A549 (cell line): ENCODE measurements around the gene HOXA5. TPM values are rescaled to one million over a fixed set of nuclear protein-coding genes. Genes with fewer than 3 reads are reported as not detected.

Experiments used
- ATAC-seq, 2 experiments: fragments of 200-7000 bp in 1 of 2; fragments of >200 bp in 1 of 2; cut with Nextera tagmentation in 1 of 2; cut with Tn5 transposase in 1 of 2; 3 replicates each; pipeline versions ENCODE4 v1.8.0 to v1.9.1; 2018 to 2020; ENCODE audit warnings: mild to moderate bottlenecking in 1 of 2, moderate library complexity in 1 of 2
- CTCF ChIA-PET: fragments of 300-600 bp; sonication (Branson Sonifier 250); formaldehyde crosslinking; extraction: SDS; loops from one replicate; lab custom pipeline; 2021; ENCODE audit warnings: antibody characterized with exemption, inconsistent platforms; lab: Yijun Ruan, JAX
- POLR2A ChIA-PET: fragments of 350-600 bp; formaldehyde crosslinking; extraction: SDS; loops from one replicate; lab custom pipeline; 2021; ENCODE audit warnings: antibody characterized with exemption, inconsistent platforms; lab: Yijun Ruan, JAX
- DNase-seq, 2 experiments: peaks; one replicate each; pipeline versions ENCODE4 v3.0.0 to v3.0.0-alpha.2; 2011 to 2016; ENCODE audit warnings: low read depth in 1 of 2, low spot score in 1 of 2
- FAIRE-seq: peaks from 2 replicates; lab custom pipeline; 2011; peaks lifted over from hg19 to GRCh38; lab: Jason Lieb, UNC
- H3K27ac ChIP-seq, 2 experiments: fragments of >200 bp; sonication (Bioruptor Twin); formaldehyde crosslinking; 3 replicates each; pipeline ENCODE4 v1.5.1; 2016 to 2017
- H3K4me1 ChIP-seq: fragments of >200 bp; sonication (Bioruptor Twin); formaldehyde crosslinking; 3 replicates; pipeline ENCODE4 v1.6.1; 2016
- H3K4me2 ChIP-seq: fragments of >200 bp; sonication (Bioruptor Twin); formaldehyde crosslinking; 3 replicates; pipeline ENCODE4 v1.6.1; 2016
- H3K4me3 ChIP-seq: fragments of >200 bp; sonication (Bioruptor Twin); formaldehyde crosslinking; 3 replicates; pipeline ENCODE4 v1.5.1; 2016
- H3K9me3 ChIP-seq: fragments of >200 bp; sonication (Bioruptor Twin); formaldehyde crosslinking; 3 replicates; pipeline ENCODE4 v1.6.1; 2016
- ATOH8 ChIP-seq: fragments of 250-450 bp; sonication (Bioruptor Pico); IDR thresholded peaks from 2 replicates; pipeline ENCODE4 v1.5.0; 2020; ENCODE audit warnings: low read depth, mild to moderate bottlenecking, moderate library complexity
- BCL3 ChIP-seq: fragments of >200 bp; sonication (Bioruptor Twin); formaldehyde crosslinking; IDR thresholded peaks from 3 replicates; pipeline ENCODE4 v1.6.1; 2016
- CEBPB ChIP-seq, 2 experiments: fragments of >200 bp in 1 of 2; sonication (Bioruptor Twin) in 1 of 2; formaldehyde crosslinking in 1 of 2; IDR thresholded peaks; 2 replicates each; pipeline ENCODE4 v1.6.1; 2012 to 2016
- CHD2 ChIP-seq: fragments of 150-350 bp; IDR thresholded peaks from 2 replicates; pipeline ENCODE4 v1.6.1; 2014; ENCODE audit warnings: low read length; ENCODE audit not compliant: partially characterized antibody
- CHD4 ChIP-seq: fragments of 200-600 bp; sonication (generic); IDR thresholded peaks from 2 replicates; pipeline ENCODE4 v1.6.1; 2016; ENCODE audit warnings: antibody characterized with exemption, mild to moderate bottlenecking, borderline replicate concordance
- EHMT2 ChIP-seq: fragments of 200-600 bp; sonication (generic); IDR thresholded peaks from 2 replicates; pipeline ENCODE4 v1.6.1; 2016; ENCODE audit warnings: antibody characterized with exemption, low read depth, mild to moderate bottlenecking, moderate library complexity
- EP300 ChIP-seq, 2 experiments: fragments of >200 bp; sonication (Bioruptor Twin); formaldehyde crosslinking; IDR thresholded peaks; 2 replicates in 1 of 2; 3 replicates in 1 of 2; pipeline ENCODE4 v1.6.1; 2016 to 2017
- HMGXB4 ChIP-seq: fragments of 250-450 bp; sonication (Bioruptor Pico); IDR thresholded peaks from 2 replicates; pipeline ENCODE4 v1.5.0; 2021; ENCODE audit warnings: mild to moderate bottlenecking, moderate library complexity, borderline replicate concordance
- HOXB13 ChIP-seq: fragments of 250-450 bp; sonication (Bioruptor Pico); IDR thresholded peaks from 2 replicates; pipeline ENCODE4 v1.5.0; 2020; ENCODE audit warnings: low read depth, mild to moderate bottlenecking, moderate library complexity
- HOXB5 ChIP-seq: fragments of 250-450 bp; sonication (Bioruptor Pico); IDR thresholded peaks from 2 replicates; pipeline ENCODE4 v1.5.0; 2020; ENCODE audit warnings: mild to moderate bottlenecking, moderate library complexity
- KDM5A ChIP-seq: fragments of 200-600 bp; sonication (generic); IDR thresholded peaks from 2 replicates; pipeline ENCODE4 v1.6.1; 2016; ENCODE audit warnings: antibody characterized with exemption, mild to moderate bottlenecking
- MAFK ChIP-seq: fragments of 450-650 bp; IDR thresholded peaks from 2 replicates; pipeline ENCODE4 v1.6.1; 2014; ENCODE audit not compliant: partially characterized antibody
- MYC ChIP-seq: IDR thresholded peaks from 2 replicates; pipeline ENCODE4 v1.6.1; 2012; ENCODE audit warnings: mild to moderate bottlenecking, inconsistent platforms, low read length, improper control_type of control experiment, borderline replicate concordance
- NFE2L2 ChIP-seq: fragments of 150-350 bp; conservative IDR thresholded peaks from 2 replicates; pipeline ENCODE4 v1.6.1; 2014; ENCODE audit warnings: low read length
- POLR2A ChIP-seq: IDR thresholded peaks from 2 replicates; pipeline ENCODE4 v1.6.1; 2012; ENCODE audit warnings: mild to moderate bottlenecking, low read length
- RNF2 ChIP-seq: fragments of 200-600 bp; sonication (generic); IDR thresholded peaks from 2 replicates; pipeline ENCODE4 v1.6.1; 2016; ENCODE audit warnings: low read depth, mild to moderate bottlenecking, antibody characterized with exemption, moderate library complexity, borderline replicate concordance
- SMC3 ChIP-seq: fragments of >200 bp; sonication (Bioruptor Twin); formaldehyde crosslinking; IDR thresholded peaks from 3 replicates; pipeline ENCODE4 v1.6.1; 2018; ENCODE audit warnings: inconsistent platforms
- TFCP2L1 ChIP-seq: fragments of 250-450 bp; sonication (Bioruptor Pico); IDR thresholded peaks from 2 replicates; pipeline ENCODE4 v1.5.0; 2021; ENCODE audit warnings: mild to moderate bottlenecking
- ZC3H11A ChIP-seq: fragments of 450-650 bp; IDR thresholded peaks from 2 replicates; pipeline ENCODE4 v1.6.1; 2014; ENCODE audit warnings: antibody characterized with exemption, mild to moderate bottlenecking
- ZFP36 ChIP-seq: fragments of 450-650 bp; IDR thresholded peaks from 2 replicates; pipeline ENCODE4 v1.6.1; 2014; ENCODE audit warnings: borderline replicate concordance; ENCODE audit not compliant: partially characterized antibody
- ZNF302 ChIP-seq: fragments of 250-450 bp; sonication (Bioruptor Pico); IDR thresholded peaks from 2 replicates; pipeline ENCODE4 v1.9.0; 2021; ENCODE audit warnings: inconsistent platforms, mild to moderate bottlenecking, moderate library complexity
- WGBS: methylation state at CpG from one replicate; pipeline ENCODE4 v1.1.6; 2017; ENCODE audit errors: missing lambda C conversion rate; 5-methylcytosine and 5-hydroxymethylcytosine counted together
- polyA plus RNA-seq, 4 experiments: library from polyadenylated mRNA; depleted of rRNA in 3 of 4; stranded (reverse); fragments of >200 nt; fragmentation: RNase III in 1 of 4; extraction: RNeasy Plus Mini Kit Qiagen cat#74134 plus additional on column Dnase treatment in 1 of 4; gene quantifications; 2 replicates in 3 of 4; 3 replicates in 1 of 4; pipeline ENCODE4 v1.2.3, GENCODE V29; 2011 to 2017
- TF ChIP-seq, protein P1 (sequence below): IDR thresholded peaks from 2 replicates; pipeline ENCODE4 v1.6.1; 2012
- TF ChIP-seq, protein P2 (sequence below): fragments of >200 bp; sonication (Bioruptor Twin); formaldehyde crosslinking; IDR thresholded peaks from 3 replicates; pipeline ENCODE4 v1.5.1; 2016
- TF ChIP-seq, protein P3 (sequence below): fragments of 200-600 bp; sonication (generic); IDR thresholded peaks from 2 replicates; pipeline ENCODE4 v1.6.1; 2016; ENCODE audit warnings: antibody characterized with exemption, mild to moderate bottlenecking, moderate library complexity

HOXA5 gene
- polyA plus RNA-seq, 2 of the 4 experiments (the other 2 are of a cell fraction), result 4.0 to 6.5 TPM

GRCh38 chr7:27132214-27132613 is 11.3 kb downstream of the HOXA5 start:
- Histone ChIP-seq H3K4me3 (no peak overlapping the region), H3K9me3 (no peaks in the 10 kb centered on the region), H3K4me1 (peaks cover 42% of the 10 kb centered on the region), H3K4me2 (no peak overlapping the region), H3K27ac (no peak overlapping the region)
- FAIRE-seq (no peak), ATAC-seq (no peak), DNase-seq (no peak)
- no peak for TF ChIP-seq KDM5A
- no peak for TF ChIP-seq MYC
- no peak for TF ChIP-seq EP300 (IDR thresholded peaks at IDR 0.05)
- TF ChIP-seq, protein P1, sequence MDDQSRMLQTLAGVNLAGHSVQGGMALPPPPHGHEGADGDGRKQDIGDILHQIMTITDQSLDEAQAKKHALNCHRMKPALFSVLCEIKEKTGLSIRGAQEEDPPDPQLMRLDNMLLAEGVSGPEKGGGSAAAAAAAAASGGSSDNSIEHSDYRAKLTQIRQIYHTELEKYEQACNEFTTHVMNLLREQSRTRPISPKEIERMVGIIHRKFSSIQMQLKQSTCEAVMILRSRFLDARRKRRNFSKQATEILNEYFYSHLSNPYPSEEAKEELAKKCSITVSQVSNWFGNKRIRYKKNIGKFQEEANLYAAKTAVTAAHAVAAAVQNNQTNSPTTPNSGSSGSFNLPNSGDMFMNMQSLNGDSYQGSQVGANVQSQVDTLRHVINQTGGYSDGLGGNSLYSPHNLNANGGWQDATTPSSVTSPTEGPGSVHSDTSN, result no peak
- TF ChIP-seq ATOH8 (CRISPR knock-in tag), result no peak
- TF ChIP-seq CHD2, result no peak
- no peak for TF ChIP-seq SMC3
- no peak for TF ChIP-seq HOXB5 (CRISPR knock-in tag)
- TF ChIP-seq TFCP2L1 (CRISPR knock-in tag), result no peak
- TF ChIP-seq CHD4, result no peak
- TF ChIP-seq, protein P2, sequence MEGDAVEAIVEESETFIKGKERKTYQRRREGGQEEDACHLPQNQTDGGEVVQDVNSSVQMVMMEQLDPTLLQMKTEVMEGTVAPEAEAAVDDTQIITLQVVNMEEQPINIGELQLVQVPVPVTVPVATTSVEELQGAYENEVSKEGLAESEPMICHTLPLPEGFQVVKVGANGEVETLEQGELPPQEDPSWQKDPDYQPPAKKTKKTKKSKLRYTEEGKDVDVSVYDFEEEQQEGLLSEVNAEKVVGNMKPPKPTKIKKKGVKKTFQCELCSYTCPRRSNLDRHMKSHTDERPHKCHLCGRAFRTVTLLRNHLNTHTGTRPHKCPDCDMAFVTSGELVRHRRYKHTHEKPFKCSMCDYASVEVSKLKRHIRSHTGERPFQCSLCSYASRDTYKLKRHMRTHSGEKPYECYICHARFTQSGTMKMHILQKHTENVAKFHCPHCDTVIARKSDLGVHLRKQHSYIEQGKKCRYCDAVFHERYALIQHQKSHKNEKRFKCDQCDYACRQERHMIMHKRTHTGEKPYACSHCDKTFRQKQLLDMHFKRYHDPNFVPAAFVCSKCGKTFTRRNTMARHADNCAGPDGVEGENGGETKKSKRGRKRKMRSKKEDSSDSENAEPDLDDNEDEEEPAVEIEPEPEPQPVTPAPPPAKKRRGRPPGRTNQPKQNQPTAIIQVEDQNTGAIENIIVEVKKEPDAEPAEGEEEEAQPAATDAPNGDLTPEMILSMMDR, result no peak
- TF ChIP-seq RNF2, result no peak
- TF ChIP-seq, protein P3, sequence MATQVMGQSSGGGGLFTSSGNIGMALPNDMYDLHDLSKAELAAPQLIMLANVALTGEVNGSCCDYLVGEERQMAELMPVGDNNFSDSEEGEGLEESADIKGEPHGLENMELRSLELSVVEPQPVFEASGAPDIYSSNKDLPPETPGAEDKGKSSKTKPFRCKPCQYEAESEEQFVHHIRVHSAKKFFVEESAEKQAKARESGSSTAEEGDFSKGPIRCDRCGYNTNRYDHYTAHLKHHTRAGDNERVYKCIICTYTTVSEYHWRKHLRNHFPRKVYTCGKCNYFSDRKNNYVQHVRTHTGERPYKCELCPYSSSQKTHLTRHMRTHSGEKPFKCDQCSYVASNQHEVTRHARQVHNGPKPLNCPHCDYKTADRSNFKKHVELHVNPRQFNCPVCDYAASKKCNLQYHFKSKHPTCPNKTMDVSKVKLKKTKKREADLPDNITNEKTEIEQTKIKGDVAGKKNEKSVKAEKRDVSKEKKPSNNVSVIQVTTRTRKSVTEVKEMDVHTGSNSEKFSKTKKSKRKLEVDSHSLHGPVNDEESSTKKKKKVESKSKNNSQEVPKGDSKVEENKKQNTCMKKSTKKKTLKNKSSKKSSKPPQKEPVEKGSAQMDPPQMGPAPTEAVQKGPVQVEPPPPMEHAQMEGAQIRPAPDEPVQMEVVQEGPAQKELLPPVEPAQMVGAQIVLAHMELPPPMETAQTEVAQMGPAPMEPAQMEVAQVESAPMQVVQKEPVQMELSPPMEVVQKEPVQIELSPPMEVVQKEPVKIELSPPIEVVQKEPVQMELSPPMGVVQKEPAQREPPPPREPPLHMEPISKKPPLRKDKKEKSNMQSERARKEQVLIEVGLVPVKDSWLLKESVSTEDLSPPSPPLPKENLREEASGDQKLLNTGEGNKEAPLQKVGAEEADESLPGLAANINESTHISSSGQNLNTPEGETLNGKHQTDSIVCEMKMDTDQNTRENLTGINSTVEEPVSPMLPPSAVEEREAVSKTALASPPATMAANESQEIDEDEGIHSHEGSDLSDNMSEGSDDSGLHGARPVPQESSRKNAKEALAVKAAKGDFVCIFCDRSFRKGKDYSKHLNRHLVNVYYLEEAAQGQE, result no peak
- TF ChIP-seq NFE2L2, result no peak
- TF ChIP-seq ZNF302 (CRISPR knock-in tag), result no peak
- TF ChIP-seq MAFK, result no peak
- TF ChIP-seq HOXB13, result no peak
- TF ChIP-seq ZC3H11A, result no peak
- POLR2A ChIA-PET, result interaction anchor here (1.1 to 2.2 kb wide), 2 partner anchors 17 to 18 kb away, joined by 5 to 13 read pairs; no protein-coding TSS in a partner anchor
- CTCF ChIA-PET, result interaction anchor here (0.9 to 3.8 kb wide), 9 partner anchors 10 to 446 kb away, joined by 3 to 22 read pairs (median 4); partner anchors contain the start of gene HOXA5
- 75% methylated on average over 2 of the region's 2 CpGs for WGBS

GRCh38 chr7:27131390-27131819 is 12.1 kb downstream of the HOXA5 start:
- Histone ChIP-seq H3K27ac (peak overlapping the region; percentile 74 to 95), H3K4me1 (peaks cover 35% of the 10 kb centered on the region), H3K4me3 (peak overlapping the region; percentile 54), H3K9me3 (no peaks in the 10 kb centered on the region), H3K4me2 (peak overlapping the region; percentile 59)
- DNase-seq, result no peak
- ChIA-PET POLR2A (interaction anchor here (1.1 to 2.2 kb wide), 6 partner anchors 9 to 267 kb away, joined by 3 to 13 read pairs (median 6); partner anchors contain the start of gene SKAP2), CTCF (interaction anchor here (0.6 to 3.8 kb wide), 12 partner anchors 9 to 452 kb away, joined by 3 to 22 read pairs (median 4); partner anchors contain the start of gene HOXA5)
- TF ChIP-seq POLR2A, result no peak
- no peak for TF ChIP-seq ZFP36
- TF ChIP-seq CEBPB (IDR thresholded peaks at IDR 0.05), result no peak
- TF ChIP-seq EHMT2, result no peak
- no peak for TF ChIP-seq CHD2
- TF ChIP-seq HMGXB4 (CRISPR knock-in tag), result no peak
- TF ChIP-seq BCL3, result no peak
- ATAC-seq, result no peak; a peak in 2 of 6 replicates
- no peak for FAIRE-seq
- WGBS, result 78% methylated on average over 12 of the region's 12 CpGs
